ENCODE results near the gene BACE2.

The BACE2 gene

DNA sequence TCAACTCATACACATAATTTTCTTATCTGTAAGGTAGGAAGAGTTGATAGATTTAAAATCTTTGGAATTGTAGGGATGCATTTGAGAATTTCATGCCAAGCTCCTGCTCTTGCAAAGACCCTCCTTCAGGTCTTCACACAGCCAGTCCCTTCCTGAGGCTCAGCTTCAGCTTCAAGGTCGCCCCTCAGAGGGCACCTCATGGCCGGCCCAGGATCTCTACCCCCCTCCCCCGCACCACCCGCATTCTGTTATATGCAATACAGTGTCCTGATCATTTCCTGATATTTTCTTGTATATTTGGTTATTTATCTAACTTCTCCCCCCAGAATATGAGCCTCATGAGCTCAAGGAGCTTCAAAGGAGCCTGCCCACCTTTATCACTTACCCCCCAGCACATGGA lies 47.0 kb upstream of the BACE2 start (continued):
- TF ChIP-seq GLIS3 (CRISPR knock-in tag; IDR thresholded peaks at IDR 0.05) (no peak), TCF4 (CRISPR knock-in tag; IDR thresholded peaks at IDR 0.05; ENCODE audit: borderline replicate concordance) (no peak)

DNA sequence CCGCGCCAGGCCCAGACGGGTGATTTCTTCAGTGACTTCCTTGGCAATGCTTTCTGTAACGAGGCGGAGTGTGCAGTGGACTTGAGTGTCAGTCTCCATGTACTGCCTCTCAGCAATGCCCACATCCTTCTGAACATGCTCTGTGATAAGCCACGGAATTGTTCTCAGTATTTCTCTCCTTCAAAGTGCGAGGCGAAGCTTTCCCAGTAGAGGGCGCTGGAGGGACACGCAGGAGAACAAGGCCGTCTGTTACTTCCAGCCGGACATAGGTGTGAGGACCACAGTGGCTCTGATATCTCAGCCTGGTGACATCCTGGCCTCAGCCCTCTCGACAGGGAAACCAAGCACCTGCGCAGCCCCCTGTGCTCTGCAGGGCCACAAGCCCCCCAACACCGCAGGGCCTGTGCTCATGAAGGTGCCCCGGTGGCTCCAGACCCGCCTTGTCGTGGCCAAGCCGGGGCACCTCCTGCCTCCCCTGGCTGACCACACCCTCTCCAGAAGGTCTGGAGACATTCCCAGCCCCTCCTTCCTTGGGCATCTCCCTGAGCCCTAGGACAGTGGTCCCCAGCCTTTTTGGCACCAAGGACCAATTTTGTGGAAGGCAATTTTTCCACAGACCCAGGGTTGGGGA lies 46.1 kb upstream of the BACE2 start:
- TF ChIP-seq TOX (CRISPR knock-in tag; IDR thresholded peaks at IDR 0.05; ENCODE audit: borderline replicate concordance) (no peak), ISL1 (CRISPR knock-in tag; IDR thresholded peaks at IDR 0.05) (no peak), POU6F1 (CRISPR knock-in tag; IDR thresholded peaks at IDR 0.05; ENCODE audit: borderline replicate concordance, low read depth) (no peak), GLIS3 (CRISPR knock-in tag; IDR thresholded peaks at IDR 0.05) (no peak), CREB5 (CRISPR knock-in tag; IDR thresholded peaks at IDR 0.05; ENCODE audit: low read depth) (no peak), ZFP3 (CRISPR knock-in tag; IDR thresholded peaks at IDR 0.05) (no peak), ZC3H10 (CRISPR knock-in tag; IDR thresholded peaks at IDR 0.05) (no peak), ESRRG (CRISPR knock-in tag; IDR thresholded peaks at IDR 0.05) (no peak)
- TF ChIP-seq, protein P1, sequence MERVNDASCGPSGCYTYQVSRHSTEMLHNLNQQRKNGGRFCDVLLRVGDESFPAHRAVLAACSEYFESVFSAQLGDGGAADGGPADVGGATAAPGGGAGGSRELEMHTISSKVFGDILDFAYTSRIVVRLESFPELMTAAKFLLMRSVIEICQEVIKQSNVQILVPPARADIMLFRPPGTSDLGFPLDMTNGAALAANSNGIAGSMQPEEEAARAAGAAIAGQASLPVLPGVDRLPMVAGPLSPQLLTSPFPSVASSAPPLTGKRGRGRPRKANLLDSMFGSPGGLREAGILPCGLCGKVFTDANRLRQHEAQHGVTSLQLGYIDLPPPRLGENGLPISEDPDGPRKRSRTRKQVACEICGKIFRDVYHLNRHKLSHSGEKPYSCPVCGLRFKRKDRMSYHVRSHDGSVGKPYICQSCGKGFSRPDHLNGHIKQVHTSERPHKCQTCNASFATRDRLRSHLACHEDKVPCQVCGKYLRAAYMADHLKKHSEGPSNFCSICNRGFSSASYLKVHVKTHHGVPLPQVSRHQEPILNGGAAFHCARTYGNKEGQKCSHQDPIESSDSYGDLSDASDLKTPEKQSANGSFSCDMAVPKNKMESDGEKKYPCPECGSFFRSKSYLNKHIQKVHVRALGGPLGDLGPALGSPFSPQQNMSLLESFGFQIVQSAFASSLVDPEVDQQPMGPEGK (CRISPR knock-in tag; IDR thresholded peaks at IDR 0.05; ENCODE audit: borderline replicate concordance), result no peak
- TF ChIP-seq, protein P2, sequence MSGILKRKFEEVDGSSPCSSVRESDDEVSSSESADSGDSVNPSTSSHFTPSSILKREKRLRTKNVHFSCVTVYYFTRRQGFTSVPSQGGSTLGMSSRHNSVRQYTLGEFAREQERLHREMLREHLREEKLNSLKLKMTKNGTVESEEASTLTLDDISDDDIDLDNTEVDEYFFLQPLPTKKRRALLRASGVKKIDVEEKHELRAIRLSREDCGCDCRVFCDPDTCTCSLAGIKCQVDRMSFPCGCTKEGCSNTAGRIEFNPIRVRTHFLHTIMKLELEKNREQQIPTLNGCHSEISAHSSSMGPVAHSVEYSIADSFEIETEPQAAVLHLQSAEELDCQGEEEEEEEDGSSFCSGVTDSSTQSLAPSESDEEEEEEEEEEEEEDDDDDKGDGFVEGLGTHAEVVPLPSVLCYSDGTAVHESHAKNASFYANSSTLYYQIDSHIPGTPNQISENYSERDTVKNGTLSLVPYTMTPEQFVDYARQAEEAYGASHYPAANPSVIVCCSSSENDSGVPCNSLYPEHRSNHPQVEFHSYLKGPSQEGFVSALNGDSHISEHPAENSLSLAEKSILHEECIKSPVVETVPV (CRISPR knock-in tag; IDR thresholded peaks at IDR 0.05), result no peak
- ATAC-seq, result no peak; the same call in 2 of the 3 replicates

DNA sequence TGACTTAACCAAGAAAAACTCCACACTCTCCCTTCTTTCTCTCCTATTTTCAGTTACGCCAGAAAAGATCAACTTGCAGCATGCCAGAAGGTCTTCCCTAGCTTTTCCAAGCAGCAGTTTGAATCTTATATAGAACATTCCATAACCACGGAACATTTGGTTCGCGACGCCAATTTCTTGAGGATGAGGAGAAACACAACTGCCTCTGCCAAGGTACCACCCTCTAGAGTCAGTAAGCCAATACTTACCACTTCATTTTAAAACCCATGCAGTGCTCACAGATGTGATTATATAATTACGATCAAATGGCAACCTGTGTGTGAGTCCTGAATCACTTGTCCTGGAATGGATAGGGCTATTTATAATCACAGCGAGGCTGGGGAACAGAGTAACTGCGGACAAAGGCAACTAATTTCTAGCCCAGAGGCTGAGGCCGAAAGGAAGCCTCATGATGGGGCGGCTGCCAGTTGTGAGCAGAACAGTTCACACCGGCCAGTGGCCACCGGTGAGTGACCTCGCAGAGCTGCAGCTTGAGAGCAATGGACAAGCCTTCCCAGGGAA lies 43.2 kb upstream of the BACE2 start:
- TF ChIP-seq RARB (CRISPR knock-in tag; IDR thresholded peaks at IDR 0.05) (no peak), ZC3H10 (CRISPR knock-in tag; IDR thresholded peaks at IDR 0.05) (no peak), ISL1 (CRISPR knock-in tag; IDR thresholded peaks at IDR 0.05) (no peak), BACH2 (CRISPR knock-in tag; IDR thresholded peaks at IDR 0.05; ENCODE audit: borderline replicate concordance) (no peak), TCF4 (CRISPR knock-in tag; IDR thresholded peaks at IDR 0.05; ENCODE audit: borderline replicate concordance) (no peak), CSDC2 (CRISPR knock-in tag; IDR thresholded peaks at IDR 0.05) (no peak), TSHZ2 (CRISPR knock-in tag; IDR thresholded peaks at IDR 0.05) (no peak), ZFP30 (CRISPR knock-in tag; IDR thresholded peaks at IDR 0.05) (no peak), ZFP3 (CRISPR knock-in tag; IDR thresholded peaks at IDR 0.05) (no peak), OSR1 (CRISPR knock-in tag; IDR thresholded peaks at IDR 0.05) (no peak), GLIS3 (CRISPR knock-in tag; IDR thresholded peaks at IDR 0.05) (no peak), ZNF8 (CRISPR knock-in tag; IDR thresholded peaks at IDR 0.05) (no peak)
- TF ChIP-seq, protein P1 (CRISPR knock-in tag; IDR thresholded peaks at IDR 0.05; ENCODE audit: borderline replicate concordance), result no peak

More for the DNA sequence above, 43.2 kb upstream of the BACE2 start:
- ATAC-seq, result no peak

Measured in SK-N-SH treated with all-trans-retinoic acid at 6 μM for 48 hours (cell line).